ENCODE data around the gene CCDC178.

Gene CCDC178, protein sequence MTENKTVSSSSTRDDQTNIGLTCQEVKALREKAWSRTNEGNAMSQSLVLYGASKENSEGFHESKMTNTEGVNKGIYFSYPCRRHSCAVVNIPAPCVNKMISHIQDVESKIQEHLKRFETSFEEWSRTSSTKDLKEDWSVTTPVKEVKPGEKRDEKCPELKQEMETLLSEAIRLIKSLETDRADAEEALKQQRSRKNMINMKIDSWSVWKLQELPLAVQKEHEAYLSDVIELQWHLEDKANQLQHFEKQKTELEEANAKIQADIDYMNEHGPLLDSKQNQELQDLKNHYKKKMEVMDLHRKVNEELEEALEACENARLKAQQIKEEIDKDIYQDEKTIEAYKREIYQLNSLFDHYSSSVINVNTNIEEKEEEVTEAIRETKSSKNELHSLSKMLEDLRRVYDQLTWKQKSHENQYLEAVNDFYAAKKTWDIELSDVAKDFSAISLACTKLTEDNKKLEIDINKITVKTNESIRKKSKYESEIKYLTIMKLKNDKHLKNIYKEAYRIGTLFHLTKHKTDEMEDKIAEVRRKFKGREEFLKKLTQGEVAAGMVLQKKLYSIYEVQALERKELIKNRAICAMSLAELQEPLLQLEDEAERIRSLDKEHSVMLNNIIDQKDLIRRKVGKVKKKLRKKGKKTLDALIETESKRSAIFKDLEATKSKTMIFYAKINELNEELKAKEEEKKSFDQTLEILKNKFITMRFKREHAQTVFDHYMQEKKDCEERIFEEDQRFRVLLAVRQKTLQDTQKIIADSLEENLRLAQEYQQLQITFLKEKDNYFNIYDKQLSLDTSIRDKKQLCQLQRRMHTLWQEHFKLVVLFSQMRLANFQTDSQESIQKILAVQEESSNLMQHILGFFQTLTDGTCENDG

DNA sequence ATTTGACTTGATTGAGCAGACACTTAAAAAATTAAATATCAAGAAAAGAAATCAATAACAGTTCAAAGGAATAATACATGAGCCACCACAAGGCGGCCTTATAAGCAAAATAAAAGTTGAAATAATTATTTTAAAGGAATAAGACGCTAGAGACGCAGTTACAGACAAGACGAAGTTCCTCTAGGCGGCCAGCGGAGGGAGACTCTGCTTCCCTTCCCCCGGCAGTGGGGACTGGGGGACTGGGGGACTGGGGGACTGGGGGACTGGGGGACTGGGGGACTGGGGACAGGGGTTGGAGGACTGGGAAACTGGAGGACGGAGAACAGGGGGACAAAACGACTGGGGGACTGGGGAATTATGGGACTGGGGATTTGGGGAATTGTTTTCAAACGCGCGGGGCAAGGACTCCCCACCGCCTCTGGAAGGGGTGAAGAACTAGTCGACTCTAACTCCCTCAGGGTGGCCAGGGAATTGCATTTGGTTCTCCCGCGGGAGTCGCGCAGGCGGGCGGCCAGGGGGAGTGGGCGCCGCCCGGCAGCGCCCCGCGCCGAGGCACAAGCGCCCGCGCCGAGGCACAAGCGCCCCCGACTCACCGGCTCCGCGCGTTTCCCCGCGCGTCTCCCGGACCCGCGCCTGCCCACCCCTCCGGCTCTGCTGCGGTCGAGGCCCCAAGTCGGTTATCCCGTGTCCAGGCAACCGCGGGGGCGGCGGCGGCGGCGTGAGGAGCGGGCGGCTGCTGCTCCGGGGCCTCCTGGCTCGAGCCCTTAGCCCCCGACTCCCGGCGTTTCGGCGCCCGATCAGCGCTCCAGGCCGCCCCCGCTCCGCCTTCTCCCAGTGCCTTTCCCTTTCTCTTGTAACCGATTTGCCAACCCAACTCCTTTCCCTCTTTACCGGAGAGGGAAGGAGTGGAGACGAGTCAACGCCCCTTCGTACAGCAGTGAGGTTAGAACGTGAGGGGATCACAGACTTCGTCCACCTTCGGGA lies at the start of gene CCDC178:
CCDC178 (minus strand) TSS at position 662 of the 984 bp plus-strand sequence. CDS start 28,633 bp downstream, outside the sequence.
- Histone ChIP-seq H3K4me1 (no peaks in the 10 kb centered on the region), H3K4me3 (no peak within 1 kb of the TSS), H3K27me3 (ENCODE audit: low read depth) (peaks cover 7% of the 10 kb centered on the region; the same call in 1 of the 2 replicates), H3K36me3 (replicated peaks) (no peaks in the 10 kb centered on the region), H3K9me3 (no peaks in the 10 kb centered on the region)
- in situ Hi-C loops (cut with MboI; ENCODE audit: low sequenced_read_pairs): no loop called here
- peak in 1 of 2 experiments; percentile 22 for DNase-seq (ENCODE audit: low spot score in 2 of 2)

DNA sequence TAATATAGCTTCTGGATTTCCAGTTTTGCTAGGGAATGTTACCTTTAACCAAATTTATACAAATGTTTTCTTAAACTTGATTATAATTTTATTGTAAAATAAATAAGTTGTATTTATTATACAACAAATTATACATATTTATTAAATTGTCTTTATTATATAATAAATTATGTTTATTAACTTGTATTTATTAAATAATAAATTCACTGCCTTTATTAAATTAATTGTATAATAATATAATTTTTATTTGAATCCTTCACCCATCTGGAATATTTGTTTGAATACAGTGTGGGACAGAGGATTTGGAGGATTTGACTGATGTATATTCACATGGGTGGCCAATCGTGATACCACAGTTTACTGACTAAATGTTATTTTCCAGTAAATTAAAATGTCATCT lies 43.4 kb upstream of the CCDC178 start:
- in situ Hi-C loops (cut with MboI; ENCODE audit: low sequenced_read_pairs): no loop called here
- Histone ChIP-seq H3K4me1 (no peaks in the 10 kb centered on the region), H3K9me3 (no peaks in the 10 kb centered on the region), H3K36me3 (replicated peaks) (no peaks in the 10 kb centered on the region), H3K4me3 (no peak overlapping the region), H3K27me3 (ENCODE audit: low read depth) (no peaks in the 10 kb centered on the region)
- DNase-seq (ENCODE audit: low spot score in 2 of 2): no peak

DNA sequence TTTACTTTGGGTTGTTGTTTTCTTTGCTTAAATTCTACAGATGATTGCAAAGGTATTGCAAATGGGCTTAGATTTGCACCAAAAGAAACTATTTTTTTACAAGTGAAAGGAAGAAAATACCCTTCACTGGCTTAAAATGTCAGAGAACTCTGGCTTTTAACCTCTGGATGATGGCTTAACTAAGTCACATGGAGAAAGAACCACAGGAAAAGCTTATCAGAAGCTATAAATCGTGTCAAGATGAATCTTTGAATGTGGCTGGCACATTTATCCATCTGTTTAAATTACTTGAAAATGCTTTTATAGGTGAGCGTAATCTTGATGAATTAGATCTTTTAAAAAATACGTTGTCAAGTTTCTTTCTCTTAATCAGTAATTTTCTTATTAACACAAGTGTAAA lies 32.0 kb upstream of the CCDC178 start:
- Histone ChIP-seq H3K4me1 (no peaks in the 10 kb centered on the region), H3K27me3 (ENCODE audit: low read depth) (0 out of 2 replicates have a peak, but pooled peaks cover 2% of the 10 kb centered on the region), H3K36me3 (replicated peaks) (no peaks in the 10 kb centered on the region), H3K4me3 (no peak overlapping the region), H3K9me3 (no peaks in the 10 kb centered on the region)
- no peak for DNase-seq (ENCODE audit: low spot score in 2 of 2)
- in situ Hi-C loops (cut with MboI; ENCODE audit: low sequenced_read_pairs): no loop called here

DNA sequence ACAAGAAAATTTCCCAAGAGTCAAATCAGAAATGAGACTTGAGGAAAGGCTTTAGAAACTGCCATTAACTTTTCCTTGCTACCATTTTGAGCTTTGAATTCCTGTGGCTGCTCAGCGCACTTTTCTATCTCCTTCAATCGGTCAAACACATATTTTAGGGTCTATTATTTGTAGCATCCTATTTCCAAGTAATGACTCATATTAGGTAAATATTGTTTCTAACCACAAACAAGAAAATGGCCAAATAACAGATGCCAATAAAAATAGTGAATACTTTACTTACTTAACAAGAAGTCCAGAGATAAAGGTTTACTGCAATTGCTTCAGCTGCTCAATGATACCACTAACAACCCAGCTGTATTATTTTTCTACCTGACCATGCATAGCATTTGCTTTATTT lies 29.7 kb upstream of the CCDC178 start:
- Histone ChIP-seq H3K27me3 (ENCODE audit: low read depth) (0 out of 2 replicates have a peak, but pooled peaks cover 2% of the 10 kb centered on the region), H3K9me3 (no peaks in the 10 kb centered on the region), H3K4me3 (no peak overlapping the region), H3K36me3 (replicated peaks) (no peaks in the 10 kb centered on the region), H3K4me1 (no peaks in the 10 kb centered on the region)
- no peak for DNase-seq (ENCODE audit: low spot score in 2 of 2)
- in situ Hi-C loops (cut with MboI; ENCODE audit: low sequenced_read_pairs): no loop called here

DNA sequence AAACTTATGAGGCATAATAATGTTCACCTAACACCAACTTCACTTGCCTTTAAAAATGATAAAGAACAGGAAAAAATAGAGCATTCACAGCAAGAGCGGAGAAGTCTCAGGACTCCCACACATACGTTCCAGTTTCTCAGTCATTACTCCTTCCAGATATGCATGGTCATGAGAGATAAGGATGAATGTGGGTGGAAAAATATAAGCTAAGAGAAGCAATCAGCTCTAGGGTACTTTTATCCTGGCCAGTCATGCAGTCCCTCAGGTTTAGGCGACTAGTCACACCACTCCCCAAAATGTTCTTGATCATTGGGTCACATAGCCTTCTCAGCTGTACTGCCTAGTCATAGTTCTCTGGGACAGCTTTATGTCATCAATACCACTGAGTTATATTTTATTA lies 29.2 kb upstream of the CCDC178 start:
- Histone ChIP-seq H3K4me1 (no peaks in the 10 kb centered on the region), H3K4me3 (no peak overlapping the region), H3K36me3 (replicated peaks) (no peaks in the 10 kb centered on the region), H3K27me3 (ENCODE audit: low read depth) (0 out of 2 replicates have a peak, but pooled peaks cover 2% of the 10 kb centered on the region), H3K9me3 (no peaks in the 10 kb centered on the region)
- in situ Hi-C loops (cut with MboI; ENCODE audit: low sequenced_read_pairs): no loop called here
- no peak for DNase-seq (ENCODE audit: low spot score in 2 of 2)

DNA sequence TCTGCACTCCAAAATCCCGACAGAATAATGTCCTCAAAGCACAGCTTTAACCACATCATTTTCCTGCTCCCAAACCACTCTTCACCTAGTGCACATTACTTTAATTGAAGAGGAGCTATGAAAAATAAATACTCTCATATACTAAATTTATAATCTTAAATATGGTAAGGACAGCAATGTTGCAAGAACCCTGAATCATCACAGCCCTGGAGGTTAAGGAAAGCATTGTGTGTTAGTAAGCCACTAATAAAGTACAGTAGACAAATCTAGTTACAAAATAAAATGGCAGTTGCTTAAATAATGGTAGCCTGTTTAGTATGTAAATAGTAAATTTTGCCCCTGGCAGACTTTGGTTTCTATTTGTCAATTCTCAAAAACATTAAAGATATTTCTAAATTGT lies 27.0 kb upstream of the CCDC178 start:
- DNase-seq (ENCODE audit: low spot score in 2 of 2): no peak
- Histone ChIP-seq H3K27me3 (ENCODE audit: low read depth) (peaks cover 2% of the 10 kb centered on the region; the same call in 1 of the 2 replicates), H3K36me3 (replicated peaks) (no peaks in the 10 kb centered on the region), H3K4me3 (no peak overlapping the region), H3K9me3 (no peaks in the 10 kb centered on the region), H3K4me1 (no peaks in the 10 kb centered on the region)
- in situ Hi-C loops (cut with MboI; ENCODE audit: low sequenced_read_pairs): no loop called here

DNA sequence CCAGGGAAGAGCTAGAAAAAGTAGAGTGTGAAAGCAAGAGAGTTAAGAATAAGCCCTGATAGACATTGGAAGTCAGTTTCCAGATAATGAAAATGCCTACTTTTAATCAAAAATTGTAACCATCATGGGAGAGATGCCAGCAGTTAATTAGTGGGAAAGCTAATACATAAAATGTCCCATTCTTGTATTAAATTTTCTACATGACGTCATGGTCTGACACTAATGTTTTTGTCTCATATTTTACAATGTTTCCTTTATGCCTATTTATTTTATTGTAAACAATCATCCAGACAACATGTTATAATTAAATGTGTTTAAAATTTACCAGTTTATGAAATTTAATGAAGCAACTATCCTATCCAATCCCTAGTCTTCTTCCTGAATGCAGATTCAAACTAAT lies 26.3 kb upstream of the CCDC178 start:
- H3K4me1 ChIP-seq: no peaks in the 10 kb centered on the region
- in situ Hi-C loops (cut with MboI; ENCODE audit: low sequenced_read_pairs): no loop called here
- DNase-seq (ENCODE audit: low spot score in 2 of 2): no peak
- no peaks in the 10 kb centered on the region for H3K36me3 ChIP-seq (replicated peaks)
- H3K9me3 ChIP-seq: no peaks in the 10 kb centered on the region
- no peak overlapping the region for H3K4me3 ChIP-seq
- peaks cover 2% of the 10 kb centered on the region; the same call in 1 of the 2 replicates for H3K27me3 ChIP-seq (ENCODE audit: low read depth)

DNA sequence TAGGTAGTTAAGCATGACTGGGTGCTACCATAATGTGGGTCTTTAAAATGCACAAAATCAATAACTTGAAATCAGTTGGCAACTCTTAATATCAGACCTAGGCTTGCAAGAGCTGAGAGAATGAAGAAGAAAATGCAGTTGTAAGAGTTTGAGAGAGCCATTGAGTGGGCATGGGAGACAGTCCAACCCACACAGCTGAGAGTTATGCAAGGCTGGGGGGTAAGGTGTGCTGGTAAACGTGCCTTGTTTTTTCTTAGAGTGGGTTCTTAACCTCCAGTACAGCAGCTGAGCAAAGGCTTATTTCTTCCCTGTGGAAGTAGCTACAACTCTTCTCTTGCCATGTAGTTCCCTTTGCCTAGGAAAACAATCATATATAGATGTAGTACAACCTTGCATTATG lies 20.2 kb upstream of the CCDC178 start:
- no peaks in the 10 kb centered on the region for H3K36me3 ChIP-seq (replicated peaks)
- DNase-seq (ENCODE audit: low spot score in 2 of 2): no peak
- in situ Hi-C loops (cut with MboI; ENCODE audit: low sequenced_read_pairs): no loop called here
- H3K27me3 ChIP-seq (ENCODE audit: low read depth): no peaks in the 10 kb centered on the region; the same call in 1 of the 2 replicates
- no peak overlapping the region for H3K4me3 ChIP-seq
- no peaks in the 10 kb centered on the region for H3K4me1 ChIP-seq
- no peaks in the 10 kb centered on the region for H3K9me3 ChIP-seq

DNA sequence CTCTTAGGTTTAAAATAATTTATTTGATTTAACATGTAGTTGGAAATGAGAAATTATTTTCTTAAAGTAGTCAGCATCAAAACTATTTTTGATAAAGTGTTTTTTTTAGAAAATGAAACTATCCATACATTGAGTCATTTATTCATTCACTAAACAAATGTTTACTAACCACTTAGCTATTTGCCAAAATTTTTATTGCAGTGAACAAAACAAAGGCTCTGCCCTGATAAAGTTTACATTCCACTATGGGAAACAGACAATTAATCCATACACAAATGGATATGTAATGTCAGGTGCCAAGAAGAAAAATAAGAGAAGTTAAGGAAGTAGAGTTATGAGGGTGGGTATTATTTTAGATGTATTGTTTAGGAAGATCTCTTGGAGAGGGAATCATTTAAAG lies 19.1 kb upstream of the CCDC178 start:
- no peak for DNase-seq (ENCODE audit: low spot score in 2 of 2)
- in situ Hi-C loops (cut with MboI; ENCODE audit: low sequenced_read_pairs): no loop called here
- Histone ChIP-seq H3K9me3 (no peaks in the 10 kb centered on the region), H3K36me3 (replicated peaks) (no peaks in the 10 kb centered on the region), H3K4me3 (no peak overlapping the region), H3K27me3 (ENCODE audit: low read depth) (no peaks in the 10 kb centered on the region; the same call in 1 of the 2 replicates), H3K4me1 (no peaks in the 10 kb centered on the region)

DNA sequence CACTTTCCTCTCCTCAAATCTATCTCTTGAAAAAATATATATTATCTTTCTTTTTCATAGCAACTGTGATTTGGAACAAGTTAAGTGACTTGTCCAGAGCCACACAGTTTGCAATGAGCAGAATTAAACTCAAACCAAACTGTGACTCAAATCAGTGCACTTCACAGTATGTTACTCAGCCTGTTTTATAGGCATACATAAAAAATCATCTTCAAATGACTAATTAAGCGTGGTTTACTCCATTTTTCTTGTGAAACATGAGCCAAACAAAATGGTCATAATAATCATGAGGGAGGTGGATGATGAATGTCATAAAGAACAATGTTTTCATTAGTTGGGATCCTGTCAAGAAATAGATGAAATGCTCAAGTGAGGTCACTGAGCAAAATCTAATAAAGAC lies 6.1 kb upstream of the CCDC178 start:
- DNase-seq (ENCODE audit: low spot score in 2 of 2): no peak
- Histone ChIP-seq H3K36me3 (replicated peaks) (no peaks in the 10 kb centered on the region), H3K27me3 (ENCODE audit: low read depth) (peaks cover 3% of the 10 kb centered on the region; the same call in 1 of the 2 replicates), H3K4me1 (no peaks in the 10 kb centered on the region), H3K9me3 (no peaks in the 10 kb centered on the region), H3K4me3 (no peak overlapping the region)
- in situ Hi-C loops (cut with MboI; ENCODE audit: low sequenced_read_pairs): no loop called here

DNA sequence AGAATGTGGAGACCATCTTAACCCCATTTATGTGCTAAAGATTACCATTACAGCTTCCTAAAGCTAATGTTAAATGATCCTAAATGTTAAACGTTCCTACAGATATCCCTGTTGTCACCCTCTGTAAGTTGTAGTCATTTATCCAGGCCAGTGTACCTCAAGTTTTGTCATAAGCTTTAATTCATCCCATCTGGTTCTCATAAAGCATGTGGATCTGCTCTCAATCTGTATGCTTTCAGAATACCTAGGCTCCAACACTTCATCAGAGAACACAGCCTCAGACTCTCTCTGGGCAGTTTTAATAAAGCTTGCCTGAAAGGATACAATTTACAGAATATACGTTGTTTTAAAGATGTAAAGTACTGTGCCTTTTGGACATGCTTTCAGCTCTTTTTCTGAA lies 4.2 kb upstream of the CCDC178 start:
- no peak overlapping the region for H3K4me3 ChIP-seq
- DNase-seq (ENCODE audit: low spot score in 2 of 2): no peak
- no peaks in the 10 kb centered on the region for H3K36me3 ChIP-seq (replicated peaks)
- H3K4me1 ChIP-seq: no peaks in the 10 kb centered on the region
- peaks cover 7% of the 10 kb centered on the region; the same call in 1 of the 2 replicates for H3K27me3 ChIP-seq (ENCODE audit: low read depth)
- in situ Hi-C loops (cut with MboI; ENCODE audit: low sequenced_read_pairs): no loop called here
- H3K9me3 ChIP-seq: no peaks in the 10 kb centered on the region

DNA sequence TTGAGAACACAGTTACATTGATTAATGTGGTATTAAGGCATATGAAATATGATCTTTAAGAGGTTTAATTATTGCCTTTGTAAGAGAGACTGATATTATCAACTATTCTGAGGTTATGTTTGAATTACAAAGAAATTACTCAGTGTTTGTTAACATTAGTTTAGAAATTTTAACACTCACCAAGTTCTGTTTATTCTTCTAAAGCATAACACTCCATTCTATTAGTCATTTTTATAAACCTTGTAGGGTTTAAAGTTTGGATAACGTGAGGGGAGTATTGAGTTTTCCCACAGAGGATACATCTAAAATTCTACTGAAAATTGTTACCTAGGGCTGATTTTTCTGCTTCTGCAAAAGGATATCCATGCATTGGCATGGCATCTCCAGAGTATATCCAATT lies 7.7 kb downstream of the CCDC178 start:
- no peaks in the 10 kb centered on the region for H3K36me3 ChIP-seq (replicated peaks)
- no peaks in the 10 kb centered on the region for H3K9me3 ChIP-seq
- H3K27me3 ChIP-seq (ENCODE audit: low read depth): no peaks in the 10 kb centered on the region
- DNase-seq (ENCODE audit: low spot score in 2 of 2): no peak
- H3K4me3 ChIP-seq: no peak overlapping the region
- no peaks in the 10 kb centered on the region for H3K4me1 ChIP-seq
- in situ Hi-C loops (cut with MboI; ENCODE audit: low sequenced_read_pairs): no loop called here

DNA sequence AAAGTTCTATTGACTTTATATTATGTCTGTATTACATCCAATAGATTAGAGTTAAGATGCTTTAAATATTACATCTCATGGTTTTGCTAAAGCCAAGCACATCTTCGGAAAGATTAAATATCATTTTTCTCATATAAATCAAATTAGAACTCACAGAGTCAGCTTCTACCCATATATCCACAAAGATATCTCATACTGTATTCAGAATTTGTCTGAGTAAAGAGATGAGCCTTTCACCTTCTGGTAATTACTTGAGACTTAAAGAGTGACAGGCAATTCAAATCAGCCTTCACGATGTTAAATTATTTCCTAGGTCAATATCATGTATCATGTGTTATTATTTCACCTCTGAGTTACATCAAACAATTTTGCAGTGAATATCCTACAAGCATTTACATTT lies 13.0 kb downstream of the CCDC178 start:
- Histone ChIP-seq H3K9me3 (no peaks in the 10 kb centered on the region), H3K4me3 (no peak overlapping the region), H3K4me1 (no peaks in the 10 kb centered on the region), H3K36me3 (replicated peaks) (no peaks in the 10 kb centered on the region), H3K27me3 (ENCODE audit: low read depth) (peaks cover 3% of the 10 kb centered on the region)
- no peak for DNase-seq (ENCODE audit: low spot score in 2 of 2)
- in situ Hi-C loops (cut with MboI; ENCODE audit: low sequenced_read_pairs): no loop called here

Measured in HAP-1 (cell line).